Muscle layer of colon (tissue), 2 donors: ENCODE data around the gene BTF3L4.
"Not testable (repeated sequence)": the region's sequence is repeated elsewhere in the genome, so short reads cannot be mapped to it uniquely, and the experiment has no call there.

Experiments
- H3K27ac ChIP-seq: one replicate; pipeline ENCODE4 v1.7.0; 2013; ENCODE audit warnings: low read depth, mild to moderate bottlenecking, low read length, moderate library complexity
- H3K27me3 ChIP-seq, 2 donors: one replicate each; pipeline ENCODE4 v1.7.0; 2013; ENCODE audit warnings: low read length in 2 of 2, mild to moderate bottlenecking in 2 of 2; ENCODE audit not compliant: insufficient read depth in 2 of 2, control insufficient read depth in 1 of 2
- H3K36me3 ChIP-seq: one replicate; pipeline ENCODE4 v1.7.0; 2013; ENCODE audit warnings: mild to moderate bottlenecking, low read length; ENCODE audit not compliant: insufficient read depth
- H3K4me1 ChIP-seq: one replicate; pipeline ENCODE4 v1.7.0; 2013; ENCODE audit warnings: mild to moderate bottlenecking, low read length; ENCODE audit not compliant: insufficient read depth
- H3K4me3 ChIP-seq, 2 donors: one replicate each; pipeline ENCODE4 v1.7.0; 2013; ENCODE audit warnings: low read length in 2 of 2, low read depth in 1 of 2, mild to moderate bottlenecking in 1 of 2, moderate library complexity in 1 of 2
- H3K9ac ChIP-seq: one replicate; pipeline ENCODE4 v1.7.0; 2013; ENCODE audit warnings: low read length
- H3K9me3 ChIP-seq: one replicate; pipeline ENCODE4 v1.7.0; 2013; ENCODE audit warnings: mild to moderate bottlenecking, low read length
- donor health status: abdominal sarcoma.
- donor health status: Adenocarcinoma of cecum.

Gene BTF3L4

GRCh38 chr1:52094300-52094699 lies 38.2 kb downstream of the BTF3L4 start:
- H3K27me3 ChIP-seq, H3K27ac ChIP-seq, H3K9me3 ChIP-seq, H3K9ac ChIP-seq, H3K4me3 ChIP-seq, H3K36me3 ChIP-seq, H3K4me1 ChIP-seq: not testable (repeated sequence)

- Histone ChIP-seq H3K9ac (no peak overlapping the region), H3K4me1 (no peaks in the 10 kb centered on the region), H3K4me3 (no peak overlapping the region), H3K9me3 (no peaks in the 10 kb centered on the region), H3K27ac (no peak overlapping the region), H3K36me3 (no peaks in the 10 kb centered on the region), H3K27me3 (no peaks in the 10 kb centered on the region)
These were observed 40.1 kb downstream of the BTF3L4 start for GRCh38 chr1:52096216-52096615.

GRCh38 chr1:52098139-52098871 lies 42.2 kb downstream of the BTF3L4 start:
- Histone ChIP-seq H3K27ac (no peak overlapping the region), H3K27me3 (no peaks in the 10 kb centered on the region), H3K9me3 (no peaks in the 10 kb centered on the region), H3K36me3 (no peaks in the 10 kb centered on the region), H3K4me1 (no peaks in the 10 kb centered on the region), H3K4me3 (no peak overlapping the region), H3K9ac (no peak overlapping the region)

- H3K9ac ChIP-seq, result no peak overlapping the region
- no peaks in the 10 kb centered on the region for H3K27me3 ChIP-seq
- H3K4me3 ChIP-seq, result no peak overlapping the region
- no peak overlapping the region for H3K27ac ChIP-seq
- no peaks in the 10 kb centered on the region for H3K9me3 ChIP-seq
- H3K4me1 ChIP-seq, result no peaks in the 10 kb centered on the region
- H3K36me3 ChIP-seq, result no peaks in the 10 kb centered on the region
These were observed 46.4 kb downstream of the BTF3L4 start for GRCh38 chr1:52102336-52103013.

- H3K27ac ChIP-seq, result no peak overlapping the region
- H3K36me3 ChIP-seq, result no peaks in the 10 kb centered on the region
- no peak overlapping the region for H3K4me3 ChIP-seq
- no peaks in the 10 kb centered on the region for H3K9me3 ChIP-seq
- H3K4me1 ChIP-seq, result no peaks in the 10 kb centered on the region
- H3K27me3 ChIP-seq, result no peaks in the 10 kb centered on the region
- no peak overlapping the region for H3K9ac ChIP-seq
These were observed 55.4 kb downstream of the BTF3L4 start for GRCh38 chr1:52111492-52111891.

GRCh38 chr1:52112489-52112888 lies 56.4 kb downstream of the BTF3L4 start:
- H3K9ac ChIP-seq, result no peak overlapping the region
- no peak overlapping the region for H3K27ac ChIP-seq

GRCh38 chr1:52119301-52120079 lies 63.4 kb downstream of the BTF3L4 start:
- Histone ChIP-seq H3K9me3 (no peaks in the 10 kb centered on the region), H3K27ac (no peak overlapping the region), H3K9ac (no peak overlapping the region), H3K27me3 (no peaks in the 10 kb centered on the region), H3K4me1 (no peaks in the 10 kb centered on the region), H3K36me3 (no peaks in the 10 kb centered on the region), H3K4me3 (no peak overlapping the region)

More at GRCh38 chr1:52112489-52112888, 56.4 kb downstream of the BTF3L4 start:
- no peaks in the 10 kb centered on the region for H3K27me3 ChIP-seq
- H3K4me1 ChIP-seq, result no peaks in the 10 kb centered on the region
- H3K4me3 ChIP-seq, result no peak overlapping the region
- H3K36me3 ChIP-seq, result no peaks in the 10 kb centered on the region
- no peaks in the 10 kb centered on the region for H3K9me3 ChIP-seq

GRCh38 chr1:52122384-52122783 lies 66.3 kb downstream of the BTF3L4 start:
- Histone ChIP-seq H3K4me1 (no peaks in the 10 kb centered on the region), H3K27ac (no peak overlapping the region), H3K9me3 (no peaks in the 10 kb centered on the region)

GRCh38 chr1:52123622-52124021 lies 67.5 kb downstream of the BTF3L4 start:
- H3K9me3 ChIP-seq, result no peaks in the 10 kb centered on the region
- H3K9ac ChIP-seq, result no peak overlapping the region
- no peaks in the 10 kb centered on the region for H3K4me1 ChIP-seq
- no peaks in the 10 kb centered on the region for H3K36me3 ChIP-seq
- no peak overlapping the region for H3K4me3 ChIP-seq
- no peak overlapping the region for H3K27ac ChIP-seq
- H3K27me3 ChIP-seq, result no peaks in the 10 kb centered on the region

More at GRCh38 chr1:52122384-52122783, 66.3 kb downstream of the BTF3L4 start:
- H3K9ac ChIP-seq, result no peak overlapping the region
- no peaks in the 10 kb centered on the region for H3K36me3 ChIP-seq
- no peak overlapping the region for H3K4me3 ChIP-seq
- H3K27me3 ChIP-seq, result no peaks in the 10 kb centered on the region

- no peak overlapping the region for H3K9ac ChIP-seq
- H3K9me3 ChIP-seq, result no peaks in the 10 kb centered on the region
- no peaks in the 10 kb centered on the region for H3K27me3 ChIP-seq
- H3K27ac ChIP-seq, result no peak overlapping the region
- H3K4me1 ChIP-seq, result no peaks in the 10 kb centered on the region
- H3K4me3 ChIP-seq, result no peak overlapping the region
- H3K36me3 ChIP-seq, result no peaks in the 10 kb centered on the region
These were observed 69.8 kb downstream of the BTF3L4 start for GRCh38 chr1:52125736-52126359.
